GM12878 (cell line): ENCODE data around the gene CKS1B. TPM values are rescaled to one million over a fixed set of nuclear protein-coding genes. Genes with fewer than 3 reads are reported as not detected.
A peak's percentile ranks its signal among the peaks of the same experiment; 100 is the strongest.

ENCODE experiments used
- ATAC-seq: fragments of 200-7000 bp; cut with Tn5 transposase; 3 replicates; pipeline ENCODE4 v1.9.1; 2020; ENCODE audit warnings: mild to moderate bottlenecking, moderate library complexity
- BruUV-seq: library from RNA; stranded (reverse); fragments of 400-500 nt; replicated peaks from 2 replicates; lab custom pipeline; 2021; lab: Mats Ljungman, UMichigan
- CTCF ChIA-PET: fragments of 300-600 bp; sonication (Branson Sonifier 250); formaldehyde crosslinking; extraction: SDS; loops from one replicate; lab custom pipeline; 2021; ENCODE audit warnings: inconsistent platforms; lab: Yijun Ruan, JAX
- POLR2A ChIA-PET: fragments of 350-600 bp; formaldehyde crosslinking; extraction: SDS; loops from one replicate; lab custom pipeline; 2021; ENCODE audit warnings: inconsistent platforms; lab: Charles Lee
- RAD21 ChIA-PET: fragments of 300-600 bp; sonication (Branson Sonifier 250); formaldehyde crosslinking; loops from one replicate; lab custom pipeline; 2023; ENCODE audit warnings: antibody characterized with exemption; ENCODE audit not compliant: unreplicated experiment; lab: Charles Lee
- SMC1A ChIA-PET: fragments of 300-600 bp; sonication (Branson Sonifier 250); formaldehyde crosslinking; loops from one replicate; lab custom pipeline; 2023; ENCODE audit not compliant: unreplicated experiment, uncharacterized antibody; lab: Charles Lee
- DNase-seq: peaks from one replicate; pipeline ENCODE4 v3.0.0-alpha.2; 2011; ENCODE audit warnings: low read depth, low spot score
- FAIRE-seq: peaks from 3 replicates; lab custom pipeline; 2011; peaks lifted over from hg19 to GRCh38; lab: Jason Lieb, UNC
- H2AFZ ChIP-seq: 2 replicates; pipeline ENCODE4 v1.6.0; 2011; ENCODE audit warnings: low read depth, low read length, control low read depth; ENCODE audit not compliant: control insufficient read depth
- H3K27ac ChIP-seq: 2 replicates; pipeline ENCODE4 v1.5.1; 2011; ENCODE audit warnings: control low read depth; ENCODE audit not compliant: control insufficient read depth, insufficient read depth
- H3K27me3 ChIP-seq, 2 experiments: replicated peaks in 1 of 2; 2 replicates each; pipeline versions ENCODE4 v1.6.0 to v1.6.1; 2011; ENCODE audit warnings: low read length in 1 of 2; ENCODE audit not compliant: control insufficient read depth in 2 of 2, insufficient read depth in 2 of 2
- H3K36me3 ChIP-seq, 2 experiments: 2 replicates each; pipeline ENCODE4 v1.5.1; 2011; ENCODE audit warnings: low read length in 1 of 2; ENCODE audit not compliant: control insufficient read depth in 2 of 2, insufficient read depth in 2 of 2
- H3K4me1 ChIP-seq: 2 replicates; pipeline ENCODE4 v1.6.1; 2011; ENCODE audit warnings: mild to moderate bottlenecking, low read length, moderate library complexity, mixed read lengths; ENCODE audit not compliant: control insufficient read depth, insufficient read depth
- H3K4me2 ChIP-seq: 2 replicates; pipeline ENCODE4 v1.6.0; 2011; ENCODE audit warnings: control low read depth; ENCODE audit not compliant: control insufficient read depth, insufficient read depth
- H3K4me3 ChIP-seq: fragments of 200-600 bp; sonication (generic); 2 replicates; pipeline ENCODE4 v1.5.1; 2016
- H3K79me2 ChIP-seq: 2 replicates; pipeline ENCODE4 v1.6.0; 2011; ENCODE audit warnings: low read length; ENCODE audit not compliant: control insufficient read depth, insufficient read depth
- H3K9ac ChIP-seq: 2 replicates; pipeline ENCODE4 v1.8.0; 2011; ENCODE audit warnings: low read length, control low read depth, mixed read lengths; ENCODE audit not compliant: control insufficient read depth, insufficient read depth
- H3K9me3 ChIP-seq: replicated peaks from 3 replicates; pipeline ENCODE4 v1.5.1; 2011; ENCODE audit warnings: mild to moderate bottlenecking, low read length; ENCODE audit not compliant: control insufficient read depth, insufficient read depth
- H4K20me1 ChIP-seq: 2 replicates; pipeline ENCODE4 v1.6.0; 2011; ENCODE audit not compliant: control insufficient read depth, insufficient read depth
- BACH1 ChIP-seq: fragments of 450-650 bp; IDR thresholded peaks from 2 replicates; pipeline ENCODE4 v1.6.1; 2017; ENCODE audit warnings: mild to moderate bottlenecking, borderline replicate concordance
- ZBED1 ChIP-seq: IDR thresholded peaks from 2 replicates; pipeline ENCODE4 v1.6.1; 2016; ENCODE audit warnings: borderline replicate concordance
- WGBS: methylation state at CpG from one replicate; pipeline ENCODE4 v1.1.6; 2016; ENCODE audit warnings: low lambda C conversion rate; ENCODE audit not compliant: insufficient replicate concordance, insufficient coverage; ENCODE audit errors: missing lambda C conversion rate; 5-methylcytosine and 5-hydroxymethylcytosine counted together
- in situ Hi-C: fragments of 300-500 bp; cut with MboI; formaldehyde crosslinking; loops from 9 replicates; pipeline ENCODE4 v1.14.3; 2018; ENCODE audit warnings: mixed read lengths
- intact Hi-C: fragments of 100-400 bp; cut with micrococcal nuclease; formaldehyde crosslinking; loops from one replicate; pipeline ENCODE4 v1.14.2; 2022; ENCODE audit not compliant: unreplicated experiment
- polyA plus RNA-seq, 11 experiments: library from polyadenylated mRNA; depleted of rRNA in 4 of 11; unstranded in 6 of 11; stranded (reverse) in 5 of 11; fragments of >200 nt; fragmentation: Nextera tagmentation in 4 of 11; fragmentation: Illumina TruSeq in 1 of 11; extraction: Ambion mirVana in 4 of 11; extraction: Trizol in 1 of 11; gene quantifications; 1 replicate in 1 of 11; 2 replicates in 10 of 11; pipeline versions ENCODE4 v1.2.1 to v1.2.3, GENCODE V29; 2011 to 2016; ENCODE audit warnings: inconsistent platforms in 2 of 11, missing spikeins in 2 of 11, low read depth in 1 of 11
- total RNA-seq, 4 experiments: library from RNA; depleted of rRNA in 3 of 4; stranded (reverse); fragments of >200 nt in 3 of 4; fragmentation: Illumina TruSeq in 1 of 4; extraction: Trizol in 1 of 4; gene quantifications; 2 replicates each; pipeline versions ENCODE4 v1.2.1 to v1.2.3, GENCODE V29; 2013 to 2021

CKS1B gene
- total and polyA plus RNA-seq, 10 of the 15 experiments (the other 5 are each of a cell fraction or from before 2014, with no cell fraction given) = 125 to 608 (median 364) TPM

- peaks cover 0 to 15% of the 10 kb centered on the region in 2 experiments; a peak in 2 of 4 replicates for H3K36me3 ChIP-seq
- ChIA-PET RAD21 (interaction anchor here (1.1 to 3.1 kb wide), 3 partner anchors 15 to 63 kb away, joined by 3 to 14 read pairs (median 4); partner anchors contain the start of genes PBXIP1 and ZBTB7B), POLR2A (interaction anchor here (1.6 to 2.8 kb wide), 3 partner anchors 15 to 83 kb away, joined by 4 to 10 read pairs (median 8); partner anchors contain the start of gene PMVK), CTCF (interaction anchor here (0.6 to 4.2 kb wide), 13 partner anchors 16 to 459 kb away, joined by 3 to 34 read pairs (median 5); partner anchors contain the start of genes KRTCAP2, PBXIP1, PMVK and SHC1), SMC1A (interaction anchor here (0.8 to 1.6 kb wide), 6 partner anchors 27 to 70 kb away, joined by 3 to 5 read pairs (median 3); partner anchors contain the start of gene SHC1)
- H3K27me3 ChIP-seq = no peaks in the 10 kb centered on the region; a peak in 1 of 4 replicates
- H3K9ac ChIP-seq = no peak overlapping the region
- ATAC-seq (no peak), FAIRE-seq (no peak), DNase-seq (no peak)
- BruUV-seq = no TSS peak
- no peaks in the 10 kb centered on the region for H4K20me1 ChIP-seq
- no peak overlapping the region for H3K4me3 ChIP-seq
- H3K9me3 ChIP-seq = no peaks in the 10 kb centered on the region
- no peak overlapping the region for H3K27ac ChIP-seq
- no peak for TF ChIP-seq ZBED1
- TF ChIP-seq BACH1 = 0 out of 2 replicates have a peak, but pooled peaks have one; percentile 17
- intact Hi-C loops = no loop called here
- in situ Hi-C loops = no loop called here
- H3K79me2 ChIP-seq = no peaks in the 10 kb centered on the region; the same call in 1 of the 2 replicates
- H3K4me1 ChIP-seq = peaks cover 19% of the 10 kb centered on the region
- WGBS = 94% methylated on average over 7 of the region's 8 CpGs
- H2AFZ ChIP-seq = no peak overlapping the region
- H3K4me2 ChIP-seq = peak overlapping the region; percentile 35; the same call in 1 of the 2 replicates
These were observed 44.3 kb downstream of the CKS1B start for GRCh38 chr1:155018617-155019348.
